ENCODE data around the gene GPR78. TPM values are rescaled to one million over a fixed set of nuclear protein-coding genes. Genes with fewer than 3 reads are reported as not detected.

The GPR78 gene
- polyA plus RNA-seq, 2 donors, result 4.7 to 8.9 TPM

GRCh38 chr4:8582436-8582835 is 2.2 kb downstream of the GPR78 start:
- Histone ChIP-seq H3K4me1 (ENCODE audit: control insufficient read depth in 2 of 2, insufficient read depth in 2 of 2, low read length in 1 of 2) (peaks cover 4 to 6% of the 10 kb centered on the region in 2 donors), H3K4me3 (ENCODE audit: low read depth in 1 of 2, low read length in 2 of 2) (no peak overlapping the region), H3K27me3 (ENCODE audit: control insufficient read depth in 1 of 2, insufficient read depth in 2 of 2, low read length in 2 of 2) (no peaks in the 10 kb centered on the region), H3K9me3 (ENCODE audit: control insufficient read depth in 2 of 2, insufficient read depth in 1 of 2, low read depth in 1 of 2, low read length in 1 of 2) (peaks cover 0 to 8% of the 10 kb centered on the region in 2 donors), H3K27ac (ENCODE audit: low read depth in 2 of 2, low read length in 1 of 2) (no peak overlapping the region), H3K36me3 (ENCODE audit: control insufficient read depth in 2 of 2, insufficient read depth in 2 of 2, low read length in 1 of 2) (peaks cover 0 to 2% of the 10 kb centered on the region in 2 donors)
- 91 to 94% methylated on average over 12 of the region's 12 CpGs for WGBS, 2 donors

DNA sequence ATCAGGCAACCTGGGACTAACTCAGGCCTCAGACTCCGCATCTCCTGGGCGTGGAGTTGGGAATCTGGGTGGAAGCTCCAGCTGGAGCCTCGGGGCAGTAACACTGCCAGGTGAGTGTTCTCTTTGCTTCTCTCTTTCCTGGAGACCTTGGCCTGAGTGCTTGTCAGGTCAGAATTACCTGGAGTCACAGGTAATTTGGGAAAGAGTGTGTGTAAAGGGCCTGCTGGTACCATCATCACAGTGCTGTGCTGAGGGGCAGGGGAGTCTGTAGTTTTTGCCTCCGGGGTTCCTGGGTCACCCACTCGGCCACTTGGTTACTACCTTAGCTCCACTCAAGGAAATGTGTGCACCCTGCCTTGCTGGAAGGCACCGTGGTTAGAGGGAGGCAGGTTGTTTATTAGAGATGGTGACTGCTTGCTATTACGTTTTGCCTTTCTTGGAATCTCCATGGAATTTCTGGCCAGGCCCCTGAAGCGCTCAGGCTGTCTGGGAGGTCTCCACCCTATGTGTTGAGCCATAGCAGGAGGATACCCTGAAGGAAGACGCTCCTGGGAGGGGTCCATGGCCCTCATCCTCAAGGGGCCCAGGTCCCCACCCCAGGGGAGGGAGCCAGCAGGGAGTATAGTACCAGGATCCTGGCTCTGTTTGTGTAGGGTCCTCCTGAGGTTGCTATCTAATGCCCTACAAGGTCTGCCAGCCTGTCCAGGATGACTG is 2.9 kb downstream of the GPR78 start:
- Histone ChIP-seq H3K27ac (ENCODE audit: low read depth in 2 of 2, low read length in 1 of 2) (no peak overlapping the region), H3K27me3 (ENCODE audit: control insufficient read depth in 1 of 2, insufficient read depth in 2 of 2, low read length in 2 of 2) (no peaks in the 10 kb centered on the region), H3K9me3 (ENCODE audit: control insufficient read depth in 2 of 2, insufficient read depth in 1 of 2, low read depth in 1 of 2, low read length in 1 of 2) (peaks cover 0 to 8% of the 10 kb centered on the region in 2 donors), H3K36me3 (ENCODE audit: control insufficient read depth in 2 of 2, insufficient read depth in 2 of 2, low read length in 1 of 2) (peaks cover 0 to 2% of the 10 kb centered on the region in 2 donors), H3K4me1 (ENCODE audit: control insufficient read depth in 2 of 2, insufficient read depth in 2 of 2, low read length in 1 of 2) (peaks cover 4 to 6% of the 10 kb centered on the region in 2 donors), H3K4me3 (ENCODE audit: low read depth in 1 of 2, low read length in 2 of 2) (no peak overlapping the region)
- 57 to 60% methylated on average over 9 of the region's 9 CpGs for WGBS, 2 donors

GRCh38 chr4:8583655-8584025 is 3.4 kb downstream of the GPR78 start:
- H3K27me3 ChIP-seq (ENCODE audit: control insufficient read depth in 1 of 2, insufficient read depth in 2 of 2, low read length in 2 of 2), result no peaks in the 10 kb centered on the region
- H3K4me1 ChIP-seq (ENCODE audit: control insufficient read depth in 2 of 2, insufficient read depth in 2 of 2, low read length in 1 of 2), result peaks cover 4 to 6% of the 10 kb centered on the region in 2 donors
- no peak overlapping the region for H3K4me3 ChIP-seq (ENCODE audit: low read depth in 1 of 2, low read length in 2 of 2)
- peaks cover 0 to 8% of the 10 kb centered on the region in 2 donors for H3K9me3 ChIP-seq (ENCODE audit: control insufficient read depth in 2 of 2, insufficient read depth in 1 of 2, low read depth in 1 of 2, low read length in 1 of 2)
- 58 to 62% methylated on average over 4 of the region's 4 CpGs for WGBS, 2 donors
- no peak overlapping the region for H3K27ac ChIP-seq (ENCODE audit: low read depth in 2 of 2, low read length in 1 of 2)
- H3K36me3 ChIP-seq (ENCODE audit: control insufficient read depth in 2 of 2, insufficient read depth in 2 of 2, low read length in 1 of 2), result peaks cover 0 to 2% of the 10 kb centered on the region in 2 donors

- Histone ChIP-seq H3K27me3 (ENCODE audit: control insufficient read depth in 1 of 2, insufficient read depth in 2 of 2, low read length in 2 of 2) (no peaks in the 10 kb centered on the region), H3K27ac (ENCODE audit: low read depth in 2 of 2, low read length in 1 of 2) (no peak overlapping the region), H3K4me3 (ENCODE audit: low read depth in 1 of 2, low read length in 2 of 2) (no peak overlapping the region), H3K36me3 (ENCODE audit: control insufficient read depth in 2 of 2, insufficient read depth in 2 of 2, low read length in 1 of 2) (peaks cover 0 to 2% of the 10 kb centered on the region in 2 donors), H3K9me3 (ENCODE audit: control insufficient read depth in 2 of 2, insufficient read depth in 1 of 2, low read depth in 1 of 2, low read length in 1 of 2) (peaks cover 0 to 8% of the 10 kb centered on the region in 2 donors), H3K4me1 (ENCODE audit: control insufficient read depth in 2 of 2, insufficient read depth in 2 of 2, low read length in 1 of 2) (peaks cover 4 to 6% of the 10 kb centered on the region in 2 donors)
- 36 to 39% methylated on average over 6 of the region's 6 CpGs for WGBS, 2 donors
Observed at GRCh38 chr4:8585186-8585585, 5.0 kb downstream of the GPR78 start.

GRCh38 chr4:8585721-8586212 is 5.6 kb downstream of the GPR78 start:
- no peak overlapping the region for H3K27ac ChIP-seq (ENCODE audit: low read depth in 2 of 2, low read length in 1 of 2)
- peaks cover 3 to 6% of the 10 kb centered on the region in 2 donors for H3K4me1 ChIP-seq (ENCODE audit: control insufficient read depth in 2 of 2, insufficient read depth in 2 of 2, low read length in 1 of 2)
- no peaks in the 10 kb centered on the region for H3K27me3 ChIP-seq (ENCODE audit: control insufficient read depth in 1 of 2, insufficient read depth in 2 of 2, low read length in 2 of 2)
- H3K36me3 ChIP-seq (ENCODE audit: control insufficient read depth in 2 of 2, insufficient read depth in 2 of 2, low read length in 1 of 2), result peaks cover 0 to 2% of the 10 kb centered on the region in 2 donors
- 46 to 55% methylated on average over 7 of the region's 7 CpGs for WGBS, 2 donors
- no peak overlapping the region for H3K4me3 ChIP-seq (ENCODE audit: low read depth in 1 of 2, low read length in 2 of 2)
- peaks cover 0 to 8% of the 10 kb centered on the region in 2 donors for H3K9me3 ChIP-seq (ENCODE audit: control insufficient read depth in 2 of 2, insufficient read depth in 1 of 2, low read depth in 1 of 2, low read length in 1 of 2)

DNA sequence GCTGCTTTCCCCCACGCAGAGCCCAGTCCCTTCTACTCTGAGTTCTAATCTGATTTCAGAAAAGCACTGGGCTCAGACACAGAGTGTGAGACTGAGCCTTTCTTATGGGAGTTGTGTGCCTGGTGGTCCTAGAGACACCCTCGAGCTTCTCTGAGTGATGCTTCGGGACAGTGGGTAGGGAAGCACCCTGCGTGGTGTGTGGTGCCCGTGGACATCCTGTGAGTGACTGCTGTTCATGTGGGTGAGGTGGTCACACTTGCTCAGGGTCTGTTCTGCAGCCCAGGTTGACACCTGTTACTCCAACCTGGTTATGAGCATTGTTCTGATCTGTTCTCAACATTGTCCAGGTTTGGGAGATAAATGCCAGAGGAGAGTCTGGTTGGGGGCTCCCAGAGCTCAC is 6.1 kb downstream of the GPR78 start:
- H3K36me3 ChIP-seq (ENCODE audit: control insufficient read depth in 2 of 2, insufficient read depth in 2 of 2, low read length in 1 of 2), result peaks cover 0 to 2% of the 10 kb centered on the region in 2 donors
- no peaks in the 10 kb centered on the region for H3K27me3 ChIP-seq (ENCODE audit: control insufficient read depth in 1 of 2, insufficient read depth in 2 of 2, low read length in 2 of 2)
- H3K9me3 ChIP-seq (ENCODE audit: control insufficient read depth in 2 of 2, insufficient read depth in 1 of 2, low read depth in 1 of 2, low read length in 1 of 2), result peaks cover 0 to 6% of the 10 kb centered on the region in 2 donors
- WGBS, 2 donors, result 50 to 52% methylated on average over 5 of the region's 5 CpGs
- peaks cover 2 to 3% of the 10 kb centered on the region in 2 donors for H3K4me1 ChIP-seq (ENCODE audit: control insufficient read depth in 2 of 2, insufficient read depth in 2 of 2, low read length in 1 of 2)
- no peak overlapping the region for H3K4me3 ChIP-seq (ENCODE audit: low read depth in 1 of 2, low read length in 2 of 2)
- H3K27ac ChIP-seq (ENCODE audit: low read depth in 2 of 2, low read length in 1 of 2), result no peak overlapping the region

DNA sequence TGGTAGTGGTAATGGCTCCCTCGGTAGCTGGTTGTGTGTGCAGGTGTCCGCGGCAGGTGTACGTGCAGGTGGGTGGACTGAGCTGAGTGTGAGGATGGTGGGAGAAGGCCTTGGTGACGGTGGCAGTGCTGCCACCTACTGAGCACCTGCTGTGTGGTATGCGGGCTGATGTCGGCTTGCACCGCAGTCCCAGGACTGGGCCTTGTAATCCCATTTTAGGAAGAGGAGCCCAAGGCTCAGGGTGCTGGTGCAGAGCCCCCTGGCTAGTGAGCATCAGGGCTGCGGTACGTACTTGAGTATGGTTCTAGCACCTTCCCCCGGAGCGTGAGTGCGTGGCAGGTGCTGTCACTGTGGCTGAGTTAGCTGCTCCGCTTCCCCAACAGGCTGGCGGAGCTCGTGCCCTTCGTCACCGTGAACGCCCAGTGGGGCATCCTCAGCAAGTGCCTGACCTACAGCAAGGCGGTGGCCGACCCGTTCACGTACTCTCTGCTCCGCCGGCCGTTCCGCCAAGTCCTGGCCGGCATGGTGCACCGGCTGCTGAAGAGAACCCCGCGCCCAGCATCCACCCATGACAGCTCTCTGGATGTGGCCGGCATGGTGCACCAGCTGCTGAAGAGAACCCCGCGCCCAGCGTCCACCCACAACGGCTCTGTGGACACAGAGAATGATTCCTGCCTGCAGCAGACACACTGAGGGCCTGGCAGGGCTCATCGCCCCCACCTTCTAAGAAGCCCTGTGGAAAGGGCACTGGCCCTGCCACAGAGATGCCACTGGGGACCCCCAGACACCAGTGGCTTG is 6.7 kb downstream of the GPR78 start:
- no peak overlapping the region for H3K4me3 ChIP-seq (ENCODE audit: low read depth in 1 of 2, low read length in 2 of 2)
- no peak overlapping the region for H3K27ac ChIP-seq (ENCODE audit: low read depth in 2 of 2, low read length in 1 of 2)
- peaks cover 0 to 2% of the 10 kb centered on the region in 2 donors for H3K9me3 ChIP-seq (ENCODE audit: control insufficient read depth in 2 of 2, insufficient read depth in 1 of 2, low read depth in 1 of 2, low read length in 1 of 2)
- peaks cover 0 to 2% of the 10 kb centered on the region in 2 donors for H3K4me1 ChIP-seq (ENCODE audit: control insufficient read depth in 2 of 2, insufficient read depth in 2 of 2, low read length in 1 of 2)
- no peaks in the 10 kb centered on the region for H3K36me3 ChIP-seq (ENCODE audit: control insufficient read depth in 2 of 2, insufficient read depth in 2 of 2, low read length in 1 of 2)
- WGBS, 2 donors, result 68 to 76% methylated on average over 34 to 37 of the region's 37 CpGs
- H3K27me3 ChIP-seq (ENCODE audit: control insufficient read depth in 1 of 2, insufficient read depth in 2 of 2, low read length in 2 of 2), result peaks cover 0 to 1% of the 10 kb centered on the region in 2 donors

- 76 to 80% methylated on average over 18 of the region's 18 CpGs for WGBS, 2 donors
- H3K4me1 ChIP-seq (ENCODE audit: control insufficient read depth in 2 of 2, insufficient read depth in 2 of 2, low read length in 1 of 2), result no peaks in the 10 kb centered on the region
- H3K9me3 ChIP-seq (ENCODE audit: control insufficient read depth in 2 of 2, insufficient read depth in 1 of 2, low read depth in 1 of 2, low read length in 1 of 2), result peaks cover 0 to 2% of the 10 kb centered on the region in 2 donors
- H3K27ac ChIP-seq (ENCODE audit: low read depth in 2 of 2, low read length in 1 of 2), result no peak overlapping the region
- H3K36me3 ChIP-seq (ENCODE audit: control insufficient read depth in 2 of 2, insufficient read depth in 2 of 2, low read length in 1 of 2), result no peaks in the 10 kb centered on the region
- H3K27me3 ChIP-seq (ENCODE audit: control insufficient read depth in 1 of 2, insufficient read depth in 2 of 2, low read length in 2 of 2), result peaks cover 0 to 9% of the 10 kb centered on the region in 2 donors
- no peak overlapping the region for H3K4me3 ChIP-seq (ENCODE audit: low read depth in 1 of 2, low read length in 2 of 2)
Observed at GRCh38 chr4:8587469-8588195, 7.4 kb downstream of the GPR78 start.

DNA sequence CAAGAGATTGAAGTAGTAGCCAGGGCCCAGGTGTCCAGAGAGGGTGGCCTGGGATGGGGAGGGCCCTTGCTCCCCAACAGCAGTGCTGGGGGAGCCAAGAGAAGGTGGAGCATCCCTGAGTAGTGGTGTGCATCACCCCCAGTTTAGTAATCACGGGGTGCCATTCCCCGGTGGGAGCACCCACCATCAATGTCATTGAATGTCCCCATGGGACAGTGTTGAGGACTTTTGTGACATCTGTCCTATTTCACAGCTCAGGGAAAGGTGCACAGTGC is 7.9 kb downstream of the GPR78 start:
- 89 to 90% methylated on average over 2 of the region's 2 CpGs for WGBS, 2 donors
- H3K4me1 ChIP-seq (ENCODE audit: control insufficient read depth in 2 of 2, insufficient read depth in 2 of 2, low read length in 1 of 2), result no peaks in the 10 kb centered on the region
- H3K27me3 ChIP-seq (ENCODE audit: control insufficient read depth in 1 of 2, insufficient read depth in 2 of 2, low read length in 2 of 2), result peaks cover 0 to 10% of the 10 kb centered on the region in 2 donors
- H3K4me3 ChIP-seq (ENCODE audit: low read depth in 1 of 2, low read length in 2 of 2), result no peak overlapping the region
- no peaks in the 10 kb centered on the region for H3K36me3 ChIP-seq (ENCODE audit: control insufficient read depth in 2 of 2, insufficient read depth in 2 of 2, low read length in 1 of 2)
- H3K27ac ChIP-seq (ENCODE audit: low read depth in 2 of 2, low read length in 1 of 2), result no peak overlapping the region
- H3K9me3 ChIP-seq (ENCODE audit: control insufficient read depth in 2 of 2, insufficient read depth in 1 of 2, low read depth in 1 of 2, low read length in 1 of 2), result peaks cover 0 to 2% of the 10 kb centered on the region in 2 donors
